Pancreas (tissue), 10 donors: ENCODE data around the gene VWA3B. TPM values are rescaled to one million over a fixed set of nuclear protein-coding genes. Genes with fewer than 3 reads are reported as not detected.

Source experiments
- ATAC-seq, 4 donors: fragments of 200-7000 bp; cut with Tn5 transposase; one replicate each; pipeline versions ENCODE4 v1.8.0 to v1.9.1; 2020; ENCODE audit warnings: mild to moderate bottlenecking in 4 of 4, moderate library complexity in 4 of 4
- DNase-seq, 6 donors: peaks; one replicate each; pipeline ENCODE4 v3.0.0-alpha.2; 2020
- FAIRE-seq: peaks from 2 replicates; lab custom pipeline; 2012; peaks lifted over from hg19 to GRCh38; lab: Jason Lieb, UNC
- H3K27ac ChIP-seq, 4 donors: fragments of 200-600 bp; sonication (generic); 1 replicate in 3 of 4; 2 replicates in 1 of 4; pipeline versions ENCODE4 v1.5.0 to v1.8.0; 2020
- H3K27me3 ChIP-seq, 4 donors: fragments of 200-600 bp; one replicate each; pipeline ENCODE4 v1.8.0; 2021
- H3K36me3 ChIP-seq, 3 donors: fragments of 200-600 bp; sonication (generic) in 1 of 3; one replicate each; pipeline versions ENCODE4 v1.5.0 to v1.8.0; 2020 to 2021
- H3K4me1 ChIP-seq, 3 donors: fragments of 200-600 bp; one replicate each; pipeline ENCODE4 v1.8.0; 2021
- H3K4me3 ChIP-seq, 4 donors: fragments of 200-600 bp; sonication (generic) in 2 of 4; one replicate each; pipeline versions ENCODE4 v1.5.0 to v1.8.0; 2020 to 2021
- H3K9me3 ChIP-seq, 4 donors: fragments of 200-600 bp; one replicate each; pipeline ENCODE4 v1.8.0; 2021
- CTCF ChIP-seq, 4 donors: fragments of 200-600 bp; sonication (generic) in 3 of 4; IDR thresholded peaks; one replicate each; pipeline versions ENCODE4 v1.5.0 to v1.8.0; 2021; ENCODE audit warnings: antibody characterized with exemption in 4 of 4
- WGBS, 2 donors: extraction: QIAGEN DNeasy Blood & Tissue Kit; methylation state at CpG; one replicate each; pipeline ENCODE4 v1.1.7; 2013; 5-methylcytosine and 5-hydroxymethylcytosine counted together
- intact Hi-C, 3 donors: fragments of 100-400 bp; cut with DNase I; formaldehyde crosslinking; loops; one replicate each; pipeline versions ENCODE4 v1.11.1 to v1.14.2; 2022
- polyA plus RNA-seq, 2 donors: library from polyadenylated mRNA; stranded (reverse); fragments of 200-250 nt; gene quantifications; one replicate each; pipeline ENCODE4 v1.2.3, GENCODE V29; 2013
- total RNA-seq, 6 donors: library from RNA; stranded (reverse); fragmentation: NEBNext Ultra II Directional in 4 of 6; extraction: Animal tissue kit (Norgen Biotek cat#: 25700) in 4 of 6; gene quantifications; one replicate each; pipeline versions ENCODE4 v1.2.1 to v1.2.4, GENCODE V29; 2021 to 2023
- donor health status: healthy with polysubstance abuse.
- donor health status: DM: no; HTN: no; CAD: no; lungs with moderate emphysema.
- donor health status: DM: no; HTN: no; CAD: no.
- donor health status: control.
- donor health status: control.
- donor health status: Bipolar disorder and iron deficiency.
- donor health status: DM: yes; HTN: yes; CAD: no.
- donor health status: DM: no; HTN: no; CAD: no.
- donor health status: DM: no; HTN: no; CAD: no.
- donor health status: DM: yes; HTN: yes; CAD: no.

Gene VWA3B
- total and polyA plus RNA-seq, 8 donors = 0.04 to 0.24 (median 0.07) TPM; not detected in 5

GRCh38 chr2:98242003-98242402 is 155.0 kb downstream of the VWA3B start:
- DNase-seq = no peak
- no peaks in the 10 kb centered on the region for H3K4me1 ChIP-seq
- H3K27ac ChIP-seq = no peak overlapping the region
- H3K36me3 ChIP-seq = no peaks in the 10 kb centered on the region
- H3K4me3 ChIP-seq = no peak overlapping the region
- no peak for TF ChIP-seq CTCF (IDR thresholded peaks at IDR 0.05)
- no peaks in the 10 kb centered on the region for H3K27me3 ChIP-seq
- intact Hi-C loops = no loop called here
- no peaks in the 10 kb centered on the region for H3K9me3 ChIP-seq
- no peak for FAIRE-seq
- ATAC-seq = no peak
- 63 to 67% methylated on average over 5 of the region's 5 CpGs for WGBS, 2 donors

GRCh38 chr2:98245491-98245890 is 158.5 kb downstream of the VWA3B start:
- FAIRE-seq (no peak), ATAC-seq (no peak), DNase-seq (no peak)
- Histone ChIP-seq H3K9me3 (no peaks in the 10 kb centered on the region), H3K27ac (no peak overlapping the region), H3K4me1 (no peaks in the 10 kb centered on the region), H3K4me3 (no peak overlapping the region), H3K27me3 (no peaks in the 10 kb centered on the region), H3K36me3 (no peaks in the 10 kb centered on the region)
- 66 to 74% methylated on average over 4 of the region's 4 CpGs for WGBS, 2 donors
- intact Hi-C loops = no loop called here
- no peak for TF ChIP-seq CTCF (IDR thresholded peaks at IDR 0.05)

GRCh38 chr2:98247383-98247782 is 160.4 kb downstream of the VWA3B start:
- Histone ChIP-seq H3K27me3 (no peaks in the 10 kb centered on the region), H3K4me1 (no peaks in the 10 kb centered on the region), H3K27ac (no peak overlapping the region), H3K9me3 (no peaks in the 10 kb centered on the region), H3K36me3 (no peaks in the 10 kb centered on the region), H3K4me3 (no peak overlapping the region)
- no peak for TF ChIP-seq CTCF (IDR thresholded peaks at IDR 0.05)
- intact Hi-C loops = no loop called here
- ATAC-seq (no peak), DNase-seq (no peak), FAIRE-seq (no peak)

GRCh38 chr2:98252038-98252773 is 165.2 kb downstream of the VWA3B start:
- intact Hi-C loops = no loop called here
- H3K36me3 ChIP-seq = no peaks in the 10 kb centered on the region
- no peak for FAIRE-seq

More at GRCh38 chr2:98252038-98252773, 165.2 kb downstream of the VWA3B start:
- ATAC-seq (no peak), DNase-seq (no peak)
- H3K4me3 ChIP-seq = no peak overlapping the region
- TF ChIP-seq CTCF (IDR thresholded peaks at IDR 0.05) = no peak
- no peaks in the 10 kb centered on the region for H3K4me1 ChIP-seq
- H3K9me3 ChIP-seq = no peaks in the 10 kb centered on the region
- H3K27ac ChIP-seq = no peak overlapping the region
- no peaks in the 10 kb centered on the region for H3K27me3 ChIP-seq
- WGBS, 2 donors = 87% methylated on average over 14 of the region's 14 CpGs
